RWPE1 (cell line): Measurements from ENCODE around the gene FRRS1.
A peak's percentile ranks its signal among the peaks of the same experiment; 100 is the strongest.

Experiments
- CTCF ChIA-PET: fragments of 350-600 bp; sonication (Branson Sonifier 250); formaldehyde crosslinking; extraction: SDS; loops from one replicate; lab custom pipeline; 2021; lab: Yijun Ruan, JAX
- POLR2A ChIA-PET: fragments of 400-600 bp; formaldehyde crosslinking; extraction: SDS; loops from one replicate; lab custom pipeline; 2020; ENCODE audit warnings: antibody characterized with exemption; ENCODE audit not compliant: low non-redundant PET; lab: Yijun Ruan, JAX
- DNase-seq: peaks from one replicate; pipeline ENCODE4 v3.0.0; 2012; ENCODE audit warnings: low spot score
- H3K27ac ChIP-seq: fragments of 450-650 bp; 2 replicates; pipeline ENCODE4 v1.5.1; 2017
- CTCF ChIP-seq: fragments of 450-650 bp; conservative IDR thresholded peaks from 2 replicates; pipeline ENCODE4 v1.5.1; 2017; ENCODE audit warnings: low read depth, mild to moderate bottlenecking

Gene FRRS1

GRCh38 chr1:99702221-99702620 is 64.2 kb downstream of the FRRS1 start:
- POLR2A ChIA-PET = no interaction called here
- H3K27ac ChIP-seq = no peak overlapping the region
- no peak for DNase-seq
- CTCF ChIA-PET = no interaction called here
- TF ChIP-seq CTCF = no peak

- DNase-seq = no peak
- TF ChIP-seq CTCF = no peak
- no peak overlapping the region for H3K27ac ChIP-seq
- ChIA-PET POLR2A (no interaction called here), CTCF (no interaction called here)
Observed at GRCh38 chr1:99700020-99700419, 66.4 kb downstream of the FRRS1 start.

- POLR2A ChIA-PET = no interaction called here
Observed at GRCh38 chr1:99697580-99697979, 68.9 kb downstream of the FRRS1 start.

GRCh38 chr1:99696616-99697015 is 69.8 kb downstream of the FRRS1 start:
- CTCF ChIA-PET = no interaction called here
- POLR2A ChIA-PET = no interaction called here

More at GRCh38 chr1:99697580-99697979, 68.9 kb downstream of the FRRS1 start:
- no peak overlapping the region for H3K27ac ChIP-seq
- no peak for TF ChIP-seq CTCF
- no peak for DNase-seq
- CTCF ChIA-PET = no interaction called here

GRCh38 chr1:99691175-99691574 is 75.3 kb downstream of the FRRS1 start:
- TF ChIP-seq CTCF = no peak
- ChIA-PET POLR2A (no interaction called here), CTCF (interaction anchor here (0.6 kb wide), 1 partner anchor 25 kb away, joined by 6 read pairs; no protein-coding TSS in a partner anchor)
- no peak overlapping the region for H3K27ac ChIP-seq
- no peak for DNase-seq

More at GRCh38 chr1:99696616-99697015, 69.8 kb downstream of the FRRS1 start:
- H3K27ac ChIP-seq = no peak overlapping the region
- no peak for TF ChIP-seq CTCF
- no peak for DNase-seq

- peak; percentile 42 for DNase-seq
- CTCF ChIA-PET = interaction anchor here (0.5 to 1.2 kb wide), 5 partner anchors 52 to 682 kb away, joined by 3 to 8 read pairs (median 6); partner anchors contain the start of gene FRRS1
- no peak overlapping the region for H3K27ac ChIP-seq
- peak; percentile 55 for TF ChIP-seq CTCF
- POLR2A ChIA-PET = no interaction called here
Observed at GRCh38 chr1:99685516-99686180, 80.8 kb downstream of the FRRS1 start.
